ENCODE results near the gene NARF. TPM values are rescaled to one million over a fixed set of nuclear protein-coding genes. Genes with fewer than 3 reads are reported as not detected.

Gene NARF
- total RNA-seq, 2 donors from 2014 or later = 68.7 to 75.5 TPM

DNA sequence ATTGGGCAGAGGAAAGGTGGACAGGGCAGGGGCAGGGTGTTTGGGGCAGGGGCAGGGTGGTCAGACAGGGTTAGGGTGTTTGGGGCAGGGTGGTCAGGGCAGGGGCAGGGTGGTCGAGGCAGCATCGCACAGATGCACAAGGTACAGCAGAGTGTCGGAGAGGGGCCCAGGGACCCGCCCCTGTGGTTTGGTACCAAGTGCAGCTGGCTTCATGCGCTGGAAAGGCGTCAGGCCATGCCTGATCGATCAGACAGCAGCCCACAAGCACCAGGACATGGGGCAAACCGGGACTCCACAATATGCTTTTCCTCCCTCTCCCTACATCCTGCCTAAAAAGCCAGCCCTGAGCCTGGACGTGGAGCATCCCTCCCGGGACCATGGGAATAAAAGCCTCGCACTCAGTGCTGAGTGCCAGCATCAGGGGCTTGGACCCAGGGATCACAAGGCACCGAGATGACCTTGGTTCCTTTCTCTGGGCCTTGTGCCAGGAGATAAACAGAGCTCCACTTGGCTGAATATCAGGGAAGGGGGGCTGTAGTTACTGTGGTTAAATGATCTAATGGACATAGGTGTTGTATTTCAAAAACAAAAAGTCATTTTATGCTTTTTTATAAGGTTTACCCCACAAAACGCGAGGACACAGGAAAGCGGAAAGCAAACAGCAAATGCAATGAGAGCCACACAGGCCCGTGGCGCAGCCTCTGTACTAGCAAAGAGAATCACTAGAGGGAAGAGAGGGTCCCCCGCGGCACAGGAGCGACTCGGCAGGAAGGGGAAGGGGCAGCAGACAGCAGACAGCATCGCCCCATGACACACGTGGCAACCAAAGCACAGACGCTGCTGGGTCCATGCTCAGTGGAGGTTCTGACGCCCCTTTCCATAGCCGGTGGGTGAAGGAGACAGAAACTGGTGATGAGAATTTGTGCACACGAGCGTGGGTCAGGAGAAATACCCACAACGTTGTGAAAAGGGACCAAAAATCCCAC is 45.7 kb upstream of the NARF start:
- Histone ChIP-seq H3K9me3 (no peaks in the 10 kb centered on the region), H3K27ac (no peak overlapping the region), H3K36me3 (no peaks in the 10 kb centered on the region), H3K27me3 (no peaks in the 10 kb centered on the region), H3K4me3 (no peak overlapping the region), H3K4me1 (no peaks in the 10 kb centered on the region), H3K9ac (ENCODE audit: low read depth in 2 of 2, low read length in 2 of 2) (no peak overlapping the region)
- intact Hi-C loops (cut with DNase I) = no loop called here
- DNase-seq = no peak
- TF ChIP-seq, protein P1, sequence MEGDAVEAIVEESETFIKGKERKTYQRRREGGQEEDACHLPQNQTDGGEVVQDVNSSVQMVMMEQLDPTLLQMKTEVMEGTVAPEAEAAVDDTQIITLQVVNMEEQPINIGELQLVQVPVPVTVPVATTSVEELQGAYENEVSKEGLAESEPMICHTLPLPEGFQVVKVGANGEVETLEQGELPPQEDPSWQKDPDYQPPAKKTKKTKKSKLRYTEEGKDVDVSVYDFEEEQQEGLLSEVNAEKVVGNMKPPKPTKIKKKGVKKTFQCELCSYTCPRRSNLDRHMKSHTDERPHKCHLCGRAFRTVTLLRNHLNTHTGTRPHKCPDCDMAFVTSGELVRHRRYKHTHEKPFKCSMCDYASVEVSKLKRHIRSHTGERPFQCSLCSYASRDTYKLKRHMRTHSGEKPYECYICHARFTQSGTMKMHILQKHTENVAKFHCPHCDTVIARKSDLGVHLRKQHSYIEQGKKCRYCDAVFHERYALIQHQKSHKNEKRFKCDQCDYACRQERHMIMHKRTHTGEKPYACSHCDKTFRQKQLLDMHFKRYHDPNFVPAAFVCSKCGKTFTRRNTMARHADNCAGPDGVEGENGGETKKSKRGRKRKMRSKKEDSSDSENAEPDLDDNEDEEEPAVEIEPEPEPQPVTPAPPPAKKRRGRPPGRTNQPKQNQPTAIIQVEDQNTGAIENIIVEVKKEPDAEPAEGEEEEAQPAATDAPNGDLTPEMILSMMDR (IDR thresholded peaks at IDR 0.05) = no peak

DNA sequence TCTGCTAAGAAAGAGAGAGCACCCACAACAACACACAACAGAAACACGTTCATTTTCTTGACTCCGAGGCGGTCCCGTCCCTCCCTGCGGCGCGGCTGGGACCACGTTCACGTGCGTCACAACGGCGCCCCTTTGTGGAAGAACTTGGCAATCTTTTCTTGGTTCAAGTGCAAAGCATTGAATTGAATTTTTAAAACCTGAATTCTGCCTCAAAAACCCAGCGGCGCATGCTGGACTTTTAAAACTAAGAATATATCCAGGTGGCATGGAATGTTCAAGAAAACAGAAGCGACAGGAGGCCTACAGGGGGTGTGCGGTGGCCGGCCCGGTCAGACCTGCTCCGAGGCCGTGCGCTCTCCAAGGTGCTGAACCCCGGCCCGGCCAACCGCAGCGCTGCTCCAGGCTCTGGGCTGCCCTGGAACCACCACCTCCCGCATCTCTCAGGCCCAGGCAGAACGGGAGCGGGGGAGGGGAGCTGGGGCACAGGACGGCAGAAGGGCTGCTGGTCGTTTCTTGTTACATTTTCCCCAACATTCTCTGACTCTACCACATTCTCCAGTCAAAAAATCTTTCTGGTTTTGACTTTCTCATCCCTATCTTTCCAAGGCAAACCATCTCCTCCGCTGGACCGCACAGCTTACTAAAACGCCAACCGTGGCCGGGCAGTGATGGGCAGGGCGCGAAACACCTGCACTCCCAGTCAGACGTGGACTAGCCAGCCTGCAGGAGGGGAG is 43.8 kb upstream of the NARF start:
- Histone ChIP-seq H3K27me3 (no peaks in the 10 kb centered on the region), H3K4me1 (no peaks in the 10 kb centered on the region), H3K27ac (no peak overlapping the region), H3K4me3 (no peak overlapping the region), H3K9me3 (no peaks in the 10 kb centered on the region), H3K9ac (ENCODE audit: low read depth in 2 of 2, low read length in 2 of 2) (no peak overlapping the region), H3K36me3 (no peaks in the 10 kb centered on the region)
- peak; percentile 69 for DNase-seq
- TF ChIP-seq, protein P1 (IDR thresholded peaks at IDR 0.05) = peak; percentile 69
- intact Hi-C loops (cut with DNase I) = loop anchor here (1.0 kb wide), 1 partner anchor 63 kb away; no protein-coding TSS in a partner anchor

DNA sequence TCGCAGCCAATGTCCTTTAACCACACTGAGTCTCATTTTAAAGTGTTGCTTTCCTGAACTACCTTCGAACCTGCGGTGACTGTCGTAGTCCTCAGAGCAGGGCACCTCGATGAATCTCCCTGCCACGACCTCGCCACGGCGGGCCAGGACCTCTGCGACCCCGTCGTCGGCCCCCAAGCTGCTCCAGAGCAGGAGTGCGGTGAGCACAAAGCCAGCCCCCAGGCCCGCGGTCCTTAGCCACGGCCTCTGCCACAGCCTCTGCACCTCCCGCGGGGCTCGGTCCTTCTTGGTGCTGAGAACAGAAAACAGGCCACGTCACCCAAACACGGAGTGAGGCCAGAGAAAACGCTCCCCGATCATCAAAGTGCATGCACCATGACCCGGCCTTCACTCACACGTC is 43.2 kb upstream of the NARF start:
- no peak overlapping the region for H3K27ac ChIP-seq
- TF ChIP-seq, protein P1 (IDR thresholded peaks at IDR 0.05) = no peak
- no peaks in the 10 kb centered on the region for H3K27me3 ChIP-seq
- H3K4me3 ChIP-seq = no peak overlapping the region
- no peaks in the 10 kb centered on the region for H3K4me1 ChIP-seq
- intact Hi-C loops (cut with DNase I) = no loop called here
- no peaks in the 10 kb centered on the region for H3K36me3 ChIP-seq
- no peak for DNase-seq
- H3K9me3 ChIP-seq = no peaks in the 10 kb centered on the region
- no peak overlapping the region for H3K9ac ChIP-seq (ENCODE audit: low read depth in 2 of 2, low read length in 2 of 2)

DNA sequence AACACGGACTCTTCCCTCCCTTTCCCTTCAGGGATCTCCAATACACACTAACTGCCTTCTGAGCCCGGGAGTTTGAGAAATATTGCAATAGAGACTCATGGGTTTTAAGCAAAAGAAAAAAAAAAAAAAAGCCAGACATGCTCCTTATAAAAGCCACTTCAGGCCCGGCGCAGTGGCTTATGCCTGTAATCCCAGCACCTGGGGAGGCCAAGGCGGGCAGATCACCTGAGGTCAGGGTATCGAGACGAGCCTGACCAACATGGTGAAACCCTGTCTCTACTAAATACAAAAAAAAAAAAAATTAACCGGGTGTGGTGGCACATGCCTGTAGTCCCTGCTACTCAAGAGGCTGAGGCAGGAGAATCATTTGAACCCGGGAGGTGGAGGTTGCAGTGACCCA is 42.8 kb upstream of the NARF start:
- DNase-seq = no peak
- H3K9me3 ChIP-seq = no peaks in the 10 kb centered on the region
- H3K4me1 ChIP-seq = no peaks in the 10 kb centered on the region
- no peaks in the 10 kb centered on the region for H3K36me3 ChIP-seq
- TF ChIP-seq, protein P1 (IDR thresholded peaks at IDR 0.05) = no peak
- intact Hi-C loops (cut with DNase I) = no loop called here
- H3K4me3 ChIP-seq = no peak overlapping the region
- H3K27me3 ChIP-seq = no peaks in the 10 kb centered on the region
- H3K9ac ChIP-seq (ENCODE audit: low read depth in 2 of 2, low read length in 2 of 2) = no peak overlapping the region
- no peak overlapping the region for H3K27ac ChIP-seq

DNA sequence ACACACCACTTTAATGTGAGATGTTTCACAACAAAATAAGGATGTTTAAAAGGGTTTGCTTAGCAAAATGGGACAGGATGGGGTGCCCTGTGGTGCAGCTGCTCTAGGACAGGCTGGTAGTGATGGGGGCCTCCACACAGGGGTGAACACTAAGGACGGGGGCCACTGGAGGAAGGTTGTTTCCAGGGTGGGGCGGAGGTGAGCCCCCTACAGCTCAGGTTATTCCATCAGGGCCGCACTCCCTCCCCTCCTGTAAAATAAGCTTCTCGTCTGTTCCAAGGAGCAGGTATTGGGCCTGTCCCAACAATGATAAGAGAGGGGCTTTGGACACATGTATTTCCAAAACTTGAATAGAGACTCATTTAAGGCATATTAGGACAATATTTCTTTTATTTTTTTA is 42.3 kb upstream of the NARF start:
- Histone ChIP-seq H3K9me3 (no peaks in the 10 kb centered on the region), H3K4me1 (no peaks in the 10 kb centered on the region), H3K36me3 (no peaks in the 10 kb centered on the region), H3K4me3 (no peak overlapping the region), H3K9ac (ENCODE audit: low read depth in 2 of 2, low read length in 2 of 2) (no peak overlapping the region), H3K27ac (no peak overlapping the region), H3K27me3 (no peaks in the 10 kb centered on the region)
- DNase-seq = no peak
- TF ChIP-seq, protein P1 (IDR thresholded peaks at IDR 0.05) = no peak
- intact Hi-C loops (cut with DNase I) = no loop called here
